Neural progenitor cell (in vitro differentiated cells): Measurements from ENCODE around the gene ABRACL.

Experiments
- EZH2 ChIP-seq: fragments of 200-600 bp; sonication (generic); IDR thresholded peaks from 2 replicates; pipeline ENCODE4 v1.6.1; 2017; ENCODE audit warnings: antibody characterized with exemption, mild to moderate bottlenecking, moderate library complexity
- EZH2phosphoT487 ChIP-seq: fragments of 200-600 bp; sonication (generic); IDR thresholded peaks from 2 replicates; pipeline ENCODE4 v1.6.1; 2017; ENCODE audit warnings: antibody characterized with exemption
- TF ChIP-seq, protein P1 (sequence below): fragments of 200-600 bp; sonication (generic); IDR thresholded peaks from 2 replicates; pipeline ENCODE4 v1.5.1; 2017; ENCODE audit warnings: antibody characterized with exemption, mild to moderate bottlenecking

DNA sequence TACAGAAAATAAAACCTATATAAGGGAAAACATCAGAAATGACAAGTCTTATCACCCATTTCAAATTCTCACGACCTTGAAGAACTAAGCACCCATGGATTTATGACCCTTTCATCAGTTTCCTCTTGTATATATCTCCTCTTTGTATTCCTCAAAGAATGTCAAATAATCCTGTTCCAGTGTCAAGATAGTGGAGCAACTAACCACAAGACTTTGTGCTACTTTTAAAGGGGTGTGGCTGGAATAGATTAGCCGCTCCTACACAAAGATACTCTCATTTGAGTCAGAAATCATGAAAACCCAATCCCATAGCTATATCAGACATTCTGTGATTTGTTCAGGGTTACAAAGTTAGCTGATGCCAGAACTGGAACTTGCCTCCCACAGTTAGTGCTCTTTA, 47.1 kb upstream of the ABRACL start:
- no peak for TF ChIP-seq EZH2
- TF ChIP-seq, protein P1, sequence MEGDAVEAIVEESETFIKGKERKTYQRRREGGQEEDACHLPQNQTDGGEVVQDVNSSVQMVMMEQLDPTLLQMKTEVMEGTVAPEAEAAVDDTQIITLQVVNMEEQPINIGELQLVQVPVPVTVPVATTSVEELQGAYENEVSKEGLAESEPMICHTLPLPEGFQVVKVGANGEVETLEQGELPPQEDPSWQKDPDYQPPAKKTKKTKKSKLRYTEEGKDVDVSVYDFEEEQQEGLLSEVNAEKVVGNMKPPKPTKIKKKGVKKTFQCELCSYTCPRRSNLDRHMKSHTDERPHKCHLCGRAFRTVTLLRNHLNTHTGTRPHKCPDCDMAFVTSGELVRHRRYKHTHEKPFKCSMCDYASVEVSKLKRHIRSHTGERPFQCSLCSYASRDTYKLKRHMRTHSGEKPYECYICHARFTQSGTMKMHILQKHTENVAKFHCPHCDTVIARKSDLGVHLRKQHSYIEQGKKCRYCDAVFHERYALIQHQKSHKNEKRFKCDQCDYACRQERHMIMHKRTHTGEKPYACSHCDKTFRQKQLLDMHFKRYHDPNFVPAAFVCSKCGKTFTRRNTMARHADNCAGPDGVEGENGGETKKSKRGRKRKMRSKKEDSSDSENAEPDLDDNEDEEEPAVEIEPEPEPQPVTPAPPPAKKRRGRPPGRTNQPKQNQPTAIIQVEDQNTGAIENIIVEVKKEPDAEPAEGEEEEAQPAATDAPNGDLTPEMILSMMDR: no peak
- no peak for TF ChIP-seq EZH2phosphoT487
